CD4-positive, alpha-beta T cell treated with Interleukin-1 beta for 1 hour (primary cell): ENCODE results near the gene MAB21L4.

Experiments
- DNase-seq, 2 donors: peaks; one replicate each; pipeline ENCODE4 v3.0.0-alpha.2; 2020 to 2022

Gene MAB21L4

GRCh38 chr2:240875228-240876034 lies 20.5 kb downstream of the MAB21L4 start:
- DNase-seq, result no peak

GRCh38 chr2:240874715-240875227 lies 21.2 kb downstream of the MAB21L4 start:
- no peak for DNase-seq

- DNase-seq, result no peak
Measured at GRCh38 chr2:240873805-240874714, 21.9 kb downstream of the MAB21L4 start.

- no peak for DNase-seq
Measured at GRCh38 chr2:240873098-240873788, 22.7 kb downstream of the MAB21L4 start.

GRCh38 chr2:240872317-240873097 lies 23.4 kb downstream of the MAB21L4 start:
- no peak for DNase-seq

- DNase-seq, result no peak
Measured at GRCh38 chr2:240871071-240871958, 24.6 kb downstream of the MAB21L4 start.

- DNase-seq, result no peak
Measured at GRCh38 chr2:240869956-240870875, 25.7 kb downstream of the MAB21L4 start.

- DNase-seq, result no peak
Measured at GRCh38 chr2:240869109-240869955, 26.6 kb downstream of the MAB21L4 start.

- no peak for DNase-seq
Measured at GRCh38 chr2:240868286-240869108, 27.5 kb downstream of the MAB21L4 start, which contains the start of gene AGXT. TSS of gene AGXT (plus strand) at chr2:240868824. CDS start at chr2:240868866, 42 bp downstream.

- no peak for DNase-seq
Measured at GRCh38 chr2:240865391-240865790, 30.6 kb downstream of the MAB21L4 start.

GRCh38 chr2:240864475-240864874 lies 31.5 kb downstream of the MAB21L4 start:
- DNase-seq, result no peak

GRCh38 chr2:240861547-240861946 lies 34.4 kb downstream of the MAB21L4 start:
- no peak for DNase-seq

- no peak for DNase-seq
Measured at GRCh38 chr2:240858871-240859270, 37.1 kb downstream of the MAB21L4 start.

GRCh38 chr2:240858321-240858720 lies 37.6 kb downstream of the MAB21L4 start:
- no peak for DNase-seq

- no peak for DNase-seq
Measured at GRCh38 chr2:240857039-240858008, 38.6 kb downstream of the MAB21L4 start.

- no peak for DNase-seq
Measured at GRCh38 chr2:240856151-240856980, 39.6 kb downstream of the MAB21L4 start.
